A204.1 (cell line): ENCODE measurements around the gene CENPVL3.
A peak's percentile ranks its signal among the peaks of the same experiment; 100 is the strongest.
"Not testable (repeated sequence)": the region's sequence is repeated elsewhere in the genome, so short reads cannot be mapped to it uniquely, and the experiment has no call there.

Experiments
- FAIRE-seq: peaks from 2 replicates; lab custom pipeline; 2012; peaks lifted over from hg19 to GRCh38; lab: Jason Lieb, UNC

CENPVL3 gene

DNA sequence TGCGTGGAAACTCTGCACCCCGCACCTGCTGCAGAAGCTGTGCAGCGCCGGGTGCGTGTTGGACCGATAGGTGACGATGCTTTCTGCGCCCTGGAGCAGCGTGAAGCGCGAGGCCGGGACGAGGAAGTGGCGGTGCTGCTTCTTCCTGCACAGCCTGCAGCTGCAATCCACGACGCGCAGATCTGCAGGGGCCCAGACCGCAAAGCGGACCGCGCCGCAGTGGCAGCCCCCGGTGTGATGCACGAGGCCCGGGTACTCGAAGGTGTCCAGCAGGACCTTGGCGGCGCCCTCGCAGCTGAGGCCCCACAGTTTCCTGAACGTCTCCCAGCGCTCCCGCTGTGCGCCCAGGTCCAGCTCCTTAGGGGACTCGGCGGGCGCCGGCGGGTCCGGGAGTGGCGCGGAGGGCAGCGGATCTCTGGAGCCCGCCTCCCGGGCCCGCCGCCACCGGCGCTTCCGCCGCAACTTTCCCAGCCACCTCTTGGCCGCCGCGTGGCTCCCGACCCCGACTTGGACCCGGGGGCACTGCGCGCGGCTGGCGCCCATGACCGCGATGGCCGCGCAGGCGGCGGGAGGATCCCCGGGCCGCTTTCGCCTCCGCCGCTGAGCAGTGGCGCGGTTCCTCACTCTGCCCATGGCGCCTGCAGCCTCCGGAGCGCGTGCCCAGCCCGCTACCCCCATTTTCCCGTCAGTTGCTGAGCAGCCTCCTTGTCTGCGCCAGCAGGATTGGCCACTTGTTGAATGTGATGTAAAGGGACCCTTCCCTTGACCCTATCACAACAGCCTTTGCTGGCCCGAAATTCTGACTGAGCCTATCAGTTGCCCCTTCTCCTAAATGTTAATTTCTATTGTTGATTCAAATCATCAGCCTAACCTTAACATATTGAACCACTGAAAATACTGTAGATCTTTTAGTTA lies at the start of gene CENPVL3:
Gene CENPVL3, minus strand, starts transcription at position 672 of the 915 bp plus-strand sequence. Its CDS starts 39 bp downstream, at position 633.
- not testable (repeated sequence) for FAIRE-seq

DNA sequence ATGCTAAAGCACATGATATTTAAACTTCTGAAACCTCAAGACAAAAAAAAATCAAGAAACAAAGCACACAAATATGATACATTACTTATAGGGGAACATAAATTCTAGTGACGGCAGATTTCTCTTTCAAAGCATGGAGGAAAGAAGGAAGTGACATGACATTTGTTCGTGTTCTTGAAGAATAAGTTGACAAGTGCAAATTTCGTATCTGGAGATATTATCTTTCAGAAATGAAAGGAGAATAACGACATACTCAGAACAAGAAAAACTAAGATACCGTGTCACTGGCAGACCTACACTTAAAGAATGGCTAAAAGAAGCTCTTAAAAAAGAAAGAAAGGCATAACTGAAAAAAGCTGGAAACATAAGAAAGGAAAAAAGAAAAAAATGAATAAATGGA lies 47.3 kb upstream of the CENPVL3 start:
- FAIRE-seq, result no peak

DNA sequence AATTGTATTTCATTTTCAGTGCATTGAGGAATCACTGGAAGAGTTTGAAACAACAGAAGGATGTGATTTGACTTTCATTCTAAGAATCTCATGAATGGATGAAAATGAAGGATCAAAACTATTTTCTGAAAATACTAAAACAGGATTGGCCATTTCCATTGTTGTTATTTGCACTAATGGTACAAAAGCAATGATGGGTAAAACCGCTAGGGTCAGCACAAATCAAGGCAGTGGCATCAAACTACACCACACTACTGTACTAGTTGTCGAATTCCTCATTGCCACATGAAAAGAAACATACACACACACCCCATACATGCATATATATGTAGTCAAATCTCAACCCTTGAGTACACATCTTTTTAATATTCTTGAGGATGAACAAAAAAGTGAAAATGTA lies 24.7 kb upstream of the CENPVL3 start:
- no peak for FAIRE-seq

DNA sequence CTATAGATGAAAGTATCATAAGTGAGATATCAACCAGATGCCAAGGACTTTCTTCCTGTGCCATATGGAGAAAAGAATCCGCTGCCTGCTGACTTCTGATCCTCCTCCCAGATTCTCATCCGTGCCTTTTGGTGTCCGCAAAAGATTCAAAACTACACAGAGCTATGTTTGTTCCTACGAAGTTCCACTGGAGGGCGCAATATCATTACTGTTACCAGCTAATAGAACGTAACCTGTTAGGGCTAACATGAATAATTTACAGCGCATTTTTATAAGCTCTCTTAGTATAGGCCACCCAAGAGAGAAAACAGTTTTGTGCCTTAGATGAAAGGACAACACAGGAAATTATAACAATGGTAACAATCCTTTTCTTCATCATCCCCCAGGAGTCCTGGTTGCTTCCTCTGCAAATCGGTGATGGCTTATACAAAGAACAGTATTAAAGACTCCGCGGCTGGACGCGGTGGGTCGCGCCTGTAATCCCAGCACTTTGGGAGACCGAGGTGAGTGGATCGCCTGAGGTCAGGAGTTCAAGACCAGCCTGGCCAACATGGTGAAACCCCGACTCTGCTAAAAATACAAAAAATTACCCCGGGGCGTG lies 22.8 kb upstream of the CENPVL3 start:
- FAIRE-seq, result peak; percentile 90

DNA sequence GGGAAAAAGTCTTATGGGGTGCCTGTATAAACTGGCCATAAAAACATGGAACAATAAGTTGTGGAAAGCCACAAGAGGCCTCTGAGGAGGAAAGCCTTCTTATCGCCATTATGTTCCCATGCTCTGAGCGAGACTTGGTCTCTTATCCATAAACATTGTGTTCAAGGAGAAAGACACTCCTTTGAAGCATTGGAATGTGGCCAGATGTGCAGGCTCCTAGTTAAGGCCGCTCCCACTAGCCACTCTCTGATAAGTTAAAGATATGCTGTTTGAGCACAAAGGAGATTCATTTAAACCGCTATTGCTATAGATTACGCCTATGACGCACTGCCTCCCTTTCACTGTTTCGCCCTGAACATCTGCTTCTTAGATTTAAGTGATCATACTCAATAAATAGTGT lies 17.8 kb upstream of the CENPVL3 start:
- FAIRE-seq, result not testable (repeated sequence)

DNA sequence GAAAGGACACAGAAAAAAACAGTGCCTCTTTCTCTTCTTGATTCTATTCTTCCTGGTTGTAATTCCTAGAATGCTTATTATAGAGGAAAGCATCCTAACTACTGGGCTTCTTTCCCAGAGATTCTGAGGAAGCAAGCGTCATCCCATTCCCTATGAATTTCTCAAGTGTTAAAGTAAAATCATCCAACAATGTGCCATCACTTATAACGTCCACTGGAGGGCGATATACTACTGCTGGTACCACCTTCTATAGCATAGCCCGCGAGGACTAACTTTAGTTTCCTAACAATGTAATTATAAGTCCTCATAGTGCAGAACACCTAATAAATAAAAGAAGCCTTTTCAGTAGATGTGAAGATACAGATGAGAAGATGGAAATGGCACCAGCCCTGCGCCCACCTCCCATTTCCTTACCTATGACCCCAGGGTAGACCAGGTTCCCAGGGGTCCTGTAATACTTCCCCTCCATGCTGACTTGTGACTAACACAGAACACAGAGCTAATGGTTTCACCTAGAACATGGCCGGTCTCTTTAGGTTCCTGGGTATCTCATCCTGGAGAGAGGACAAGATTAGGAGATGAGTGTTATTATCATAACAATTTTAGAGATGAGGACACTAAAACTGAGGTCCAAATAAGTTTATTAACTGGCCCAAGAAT lies 4.2 kb downstream of the CENPVL3 start:
- peak; percentile 89 for FAIRE-seq

DNA sequence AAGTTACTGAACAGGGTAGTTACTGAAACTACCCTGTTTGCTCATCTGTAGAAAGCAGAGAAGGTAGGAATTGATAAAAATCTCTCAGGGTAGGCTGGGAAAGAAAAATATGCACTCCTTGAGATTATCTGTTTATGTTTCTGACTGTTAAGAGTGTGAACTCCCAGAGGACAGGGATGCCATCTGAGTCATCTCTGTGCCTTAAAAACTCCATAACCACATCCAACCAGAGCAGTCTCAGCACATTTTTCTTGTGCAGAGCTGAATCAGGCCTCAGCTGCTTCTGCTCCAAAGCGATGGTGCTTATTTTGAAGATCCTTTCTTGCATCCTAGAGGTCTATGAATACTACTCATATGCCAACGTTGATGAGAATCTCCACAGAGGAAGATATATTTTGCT lies 9.9 kb downstream of the CENPVL3 start:
- FAIRE-seq, result no peak

DNA sequence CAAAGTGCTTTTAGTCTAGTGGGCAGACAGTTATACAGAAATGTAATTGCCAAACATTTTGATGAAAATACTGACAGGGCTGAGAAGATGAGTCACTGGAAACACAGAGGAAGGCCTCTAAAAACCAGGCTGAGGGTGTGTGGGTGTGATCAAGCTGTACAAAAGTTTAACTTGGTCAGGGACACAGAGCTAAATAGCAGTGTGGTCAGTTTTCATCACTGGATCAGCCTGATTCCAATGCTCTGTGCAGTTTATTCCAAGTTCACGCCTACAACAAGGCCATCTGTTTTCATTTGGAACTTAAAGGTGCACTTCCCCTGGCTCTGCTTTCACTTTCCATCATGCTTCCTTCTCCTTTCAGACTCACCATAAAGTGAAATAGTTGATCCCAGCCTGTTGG lies 10.6 kb downstream of the CENPVL3 start:
- FAIRE-seq, result no peak

DNA sequence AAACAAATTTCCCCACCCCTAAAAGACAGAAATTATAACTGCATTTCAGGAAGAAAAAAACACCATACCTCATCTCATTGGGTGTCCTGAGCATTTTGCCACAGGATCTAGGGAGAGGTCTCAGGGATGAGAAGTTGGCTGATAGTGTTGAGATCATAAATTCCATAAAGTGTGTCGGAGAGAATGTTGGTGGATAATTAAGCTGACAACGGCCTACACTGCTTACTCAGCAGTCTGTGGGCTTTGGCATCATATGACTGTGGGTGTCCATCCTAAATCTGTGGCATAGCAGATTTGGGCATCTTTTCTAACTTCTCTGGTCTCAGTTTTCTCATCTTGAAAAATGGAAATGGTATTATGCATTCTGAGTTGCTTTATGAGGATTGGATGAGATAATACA lies 12.3 kb downstream of the CENPVL3 start:
- FAIRE-seq, result no peak

DNA sequence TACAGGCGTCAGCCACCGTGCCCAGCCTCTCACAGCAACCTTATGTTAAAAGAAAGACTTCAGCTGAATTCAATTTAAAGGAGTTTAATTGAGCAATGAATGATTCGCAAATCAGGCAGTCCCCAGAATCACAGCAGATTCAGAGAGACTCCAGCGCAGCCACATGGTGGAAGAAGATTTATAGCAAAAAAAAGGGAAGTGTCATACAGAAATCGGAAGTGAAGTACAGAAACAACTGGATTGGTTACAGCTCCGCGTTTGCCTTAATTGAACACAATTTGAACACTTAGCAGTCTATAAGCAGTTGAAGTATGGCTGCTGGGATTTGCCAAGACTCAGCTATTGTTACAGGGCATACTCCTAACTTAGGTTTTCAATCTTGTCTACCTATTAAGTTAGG lies 19.8 kb downstream of the CENPVL3 start:
- FAIRE-seq, result no peak

DNA sequence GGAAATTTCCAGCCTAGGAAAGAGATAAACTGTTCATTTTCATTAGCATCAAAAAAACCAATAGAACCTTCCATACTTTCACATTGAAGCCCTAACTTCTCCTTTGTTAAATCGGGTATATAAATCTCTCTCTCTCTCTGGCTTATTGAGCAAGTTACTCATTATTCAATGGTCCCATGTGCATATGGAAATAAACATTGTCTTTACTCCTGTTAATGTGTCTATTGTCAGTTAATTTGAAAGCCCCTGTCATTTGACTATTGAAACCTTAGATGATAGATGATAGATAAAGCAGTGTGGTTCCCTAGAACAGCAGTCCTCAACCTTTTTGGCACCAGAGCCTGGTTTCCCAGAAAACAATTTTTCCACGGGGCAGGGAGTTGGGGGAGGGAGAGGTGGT lies 46.8 kb downstream of the CENPVL3 start:
- FAIRE-seq, result no peak

DNA sequence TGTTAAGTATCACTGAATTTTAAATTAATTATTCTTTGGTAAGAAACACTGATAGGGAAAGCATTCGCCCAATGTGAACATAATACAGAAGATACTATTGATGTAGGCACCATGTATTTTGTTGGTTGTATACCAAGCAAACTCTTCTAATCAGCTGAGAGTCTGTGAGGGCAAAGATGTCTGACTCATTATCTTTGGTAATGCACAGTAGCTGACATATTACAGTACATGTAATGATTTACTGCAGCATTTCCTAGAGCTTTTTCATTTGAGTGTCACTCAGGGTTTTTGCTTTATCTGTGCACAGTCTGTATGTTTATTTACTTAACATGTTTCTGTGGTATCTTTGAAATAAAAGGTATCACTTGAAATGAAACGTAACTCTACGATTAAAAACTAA lies 49.2 kb downstream of the CENPVL3 start:
- FAIRE-seq, result no peak

DNA sequence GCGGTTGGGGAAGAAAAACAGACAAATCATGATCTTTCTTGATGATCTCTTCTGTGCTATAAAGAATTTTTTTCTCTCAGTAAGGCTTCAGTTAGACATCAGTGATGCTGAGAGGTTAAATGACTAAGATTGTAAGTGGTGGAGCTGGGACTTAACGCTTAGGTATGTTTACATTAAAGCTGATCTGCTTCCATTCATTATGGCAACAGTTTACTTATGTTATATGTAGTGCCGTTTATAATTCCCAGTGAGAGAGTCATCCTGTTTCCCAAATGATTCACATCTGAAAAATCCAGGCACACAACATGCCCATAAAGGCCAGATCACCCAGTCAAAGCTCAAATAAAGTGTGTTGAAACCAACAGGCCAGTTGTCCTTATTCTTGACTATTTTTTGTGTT lies 50.1 kb downstream of the CENPVL3 start:
- FAIRE-seq, result no peak
